Type B pancreatic cell (in vitro differentiated cells): ENCODE data around the gene IL1RAPL2. TPM values are rescaled to one million over a fixed set of nuclear protein-coding genes. Genes with fewer than 3 reads are reported as not detected.

Experiments
- DNase-seq: peaks from one replicate; pipeline ENCODE4 v3.0.0; 2021; ENCODE audit warnings: mixed read lengths; ENCODE audit not compliant: unreplicated experiment; ENCODE audit errors: extremely low spot score
- H3K27ac Mint-ChIP-seq: 2 replicates; pipeline ENCODE4 v1.8.0; 2021; ENCODE audit warnings: mild to moderate bottlenecking, mixed read lengths
- H3K27me3 Mint-ChIP-seq: 2 replicates; pipeline ENCODE4 v1.8.0; 2021; ENCODE audit warnings: mixed read lengths
- H3K36me3 Mint-ChIP-seq: 2 replicates; pipeline ENCODE4 v1.8.0; 2021; ENCODE audit warnings: mixed read lengths
- H3K4me1 Mint-ChIP-seq: one replicate; pipeline ENCODE4 v1.8.0; 2021; ENCODE audit warnings: mixed read lengths; ENCODE audit not compliant: unreplicated experiment
- H3K4me3 Mint-ChIP-seq: 2 replicates; pipeline ENCODE4 v1.8.0; 2021; ENCODE audit warnings: mild to moderate bottlenecking, mixed read lengths
- H3K9me3 Mint-ChIP-seq: 2 replicates; pipeline ENCODE4 v1.8.0; 2021; ENCODE audit warnings: mixed read lengths
- CTCF ChIP-seq: fragments of 200-600 bp; sonication (generic); conservative IDR thresholded peaks from 2 replicates; pipeline ENCODE4 v1.5.0; 2021; ENCODE audit warnings: antibody characterized with exemption, mild to moderate bottlenecking
- total RNA-seq: library from RNA; stranded (reverse); gene quantifications from 2 replicates; pipeline ENCODE4 v1.2.1, GENCODE V29; 2021; ENCODE audit warnings: low replicate concordance

The IL1RAPL2 gene
- total RNA-seq, 1 donor from 2014 or later, result 4.5 TPM

DNA sequence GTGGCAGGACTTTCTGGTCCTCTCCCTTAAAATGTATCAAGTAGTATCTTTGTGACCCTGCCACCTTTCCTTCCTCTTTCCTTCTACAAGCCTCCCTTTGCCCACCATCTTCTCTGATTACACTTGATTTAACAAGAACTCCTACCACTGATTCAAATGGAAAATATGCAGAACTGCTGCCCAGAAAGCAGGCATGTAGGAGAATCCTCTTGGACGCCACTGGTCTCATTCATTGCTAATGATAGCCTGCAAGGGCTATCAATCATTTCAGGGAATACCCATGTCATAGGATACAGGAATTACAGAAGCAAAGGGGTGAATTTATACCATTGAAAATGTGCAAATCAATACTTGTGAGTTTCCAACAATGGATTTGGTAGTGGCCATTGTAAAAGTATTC, 961.8 kb downstream of the IL1RAPL2 start:
- no peak overlapping the region for H3K27ac Mint-ChIP-seq

DNA sequence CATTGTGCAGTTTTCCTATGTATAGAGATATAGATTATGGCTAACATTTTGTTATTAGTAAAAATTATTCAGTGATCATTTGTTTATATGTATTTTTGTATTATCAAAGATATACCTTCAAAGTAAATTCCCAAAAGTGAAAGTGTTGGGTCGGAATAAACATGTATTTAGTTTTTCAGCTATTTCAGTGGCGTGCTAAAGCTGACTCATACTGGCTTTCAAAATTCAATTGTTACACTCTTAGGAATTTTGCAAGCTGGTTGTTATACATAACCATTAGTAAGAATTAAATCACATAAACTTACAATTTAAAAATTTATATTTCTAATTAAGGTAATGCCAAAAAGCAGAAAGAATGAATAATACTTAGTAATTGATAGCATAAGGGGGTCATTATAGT, 968.0 kb downstream of the IL1RAPL2 start:
- Mint-ChIP-seq H3K27me3 (no peaks in the 10 kb centered on the region), H3K4me1 (no peaks in the 10 kb centered on the region), H3K36me3 (no peaks in the 10 kb centered on the region), H3K4me3 (no peak overlapping the region), H3K27ac (no peak overlapping the region), H3K9me3 (no peaks in the 10 kb centered on the region)
- DNase-seq, result no peak
- TF ChIP-seq CTCF, result no peak

More for the DNA sequence above, 961.8 kb downstream of the IL1RAPL2 start:
- Mint-ChIP-seq H3K4me1 (no peaks in the 10 kb centered on the region), H3K4me3 (no peak overlapping the region), H3K9me3 (no peaks in the 10 kb centered on the region), H3K27me3 (no peaks in the 10 kb centered on the region), H3K36me3 (no peaks in the 10 kb centered on the region)
- no peak for DNase-seq
- no peak for TF ChIP-seq CTCF

GRCh38 chrX:105543283-105543682, 977.3 kb downstream of the IL1RAPL2 start:
- Mint-ChIP-seq H3K36me3 (no peaks in the 10 kb centered on the region), H3K4me1 (no peaks in the 10 kb centered on the region), H3K9me3 (peaks cover 5% of the 10 kb centered on the region), H3K27me3 (no peaks in the 10 kb centered on the region), H3K4me3 (no peak overlapping the region), H3K27ac (no peak overlapping the region)
- TF ChIP-seq CTCF, result no peak
- DNase-seq, result no peak

DNA sequence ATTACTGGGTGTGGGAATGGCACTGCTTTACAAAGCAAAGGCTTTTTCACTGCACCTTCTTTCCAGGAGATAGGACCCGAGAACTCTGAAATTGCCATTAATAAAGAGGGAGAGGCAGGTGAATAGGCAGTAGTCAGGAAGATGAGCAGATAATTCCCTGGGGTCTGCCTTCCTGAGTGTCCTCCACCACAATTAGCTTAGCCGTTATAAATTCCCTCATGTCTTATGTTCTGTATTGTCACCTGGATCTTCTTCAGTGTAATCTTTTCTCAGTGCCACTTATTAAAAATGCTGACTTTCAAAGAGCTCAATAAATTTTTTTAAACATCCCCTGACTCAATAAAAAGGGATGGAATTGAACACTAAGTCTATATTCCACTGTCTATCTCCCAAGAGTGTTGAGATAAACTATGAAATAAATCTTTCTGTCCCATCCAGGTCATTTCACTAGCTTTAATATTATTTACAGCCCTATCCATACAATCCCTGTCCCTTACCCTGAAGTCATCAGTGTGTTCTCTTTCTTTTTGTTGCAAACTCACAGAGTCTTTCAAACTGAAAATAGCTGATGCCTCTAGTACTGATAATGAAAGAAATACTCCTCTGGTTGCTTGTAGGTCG, 984.2 kb downstream of the IL1RAPL2 start:
- DNase-seq, result no peak
- H3K9me3 Mint-ChIP-seq, result no peaks in the 10 kb centered on the region
- no peaks in the 10 kb centered on the region for H3K36me3 Mint-ChIP-seq
- H3K27me3 Mint-ChIP-seq, result no peaks in the 10 kb centered on the region
- H3K4me3 Mint-ChIP-seq, result no peak overlapping the region
- H3K27ac Mint-ChIP-seq, result no peak overlapping the region
- TF ChIP-seq CTCF, result no peak
- no peaks in the 10 kb centered on the region for H3K4me1 Mint-ChIP-seq

GRCh38 chrX:105552395-105552794, 986.4 kb downstream of the IL1RAPL2 start:
- no peaks in the 10 kb centered on the region for H3K9me3 Mint-ChIP-seq
- no peak overlapping the region for H3K27ac Mint-ChIP-seq
- TF ChIP-seq CTCF, result no peak
- no peaks in the 10 kb centered on the region for H3K27me3 Mint-ChIP-seq
- no peak for DNase-seq
- no peak overlapping the region for H3K4me3 Mint-ChIP-seq
- no peaks in the 10 kb centered on the region for H3K36me3 Mint-ChIP-seq
- no peaks in the 10 kb centered on the region for H3K4me1 Mint-ChIP-seq

DNA sequence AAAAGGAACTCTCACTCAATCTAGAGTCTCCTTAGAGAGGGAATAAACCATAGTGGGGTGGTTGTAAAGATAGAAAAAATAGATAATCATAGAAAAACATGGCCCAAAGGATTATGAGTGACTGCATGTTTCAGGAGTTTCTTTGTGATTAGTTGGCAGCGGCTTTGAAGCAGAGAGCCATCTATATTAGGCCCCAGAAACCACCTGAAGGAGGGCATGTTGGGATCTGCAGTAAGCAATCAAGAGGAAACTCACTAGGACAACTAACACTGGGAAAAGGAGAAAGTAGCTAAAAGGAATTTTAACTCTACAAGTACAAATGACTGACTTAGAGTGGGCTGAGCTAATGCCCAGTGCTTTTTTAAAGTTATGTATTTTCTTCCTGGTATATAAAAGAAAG, 987.1 kb downstream of the IL1RAPL2 start:
- no peak for TF ChIP-seq CTCF
- Mint-ChIP-seq H3K36me3 (no peaks in the 10 kb centered on the region), H3K4me3 (no peak overlapping the region), H3K27ac (peak overlapping the region; percentile 11), H3K4me1 (no peaks in the 10 kb centered on the region), H3K27me3 (no peaks in the 10 kb centered on the region), H3K9me3 (no peaks in the 10 kb centered on the region)
- DNase-seq, result no peak
